GM23338 (cell line): ENCODE measurements around the gene IL1RL1. TPM values are rescaled to one million over a fixed set of nuclear protein-coding genes. Genes with fewer than 3 reads are reported as not detected.

ENCODE experiments used
- ATAC-seq: fragments of 200-7000 bp; cut with Tn5 transposase; 3 replicates; pipeline ENCODE4 v1.9.1; 2020
- DNase-seq: peaks from one replicate; pipeline ENCODE4 v3.0.0-alpha.2; 2015; ENCODE audit warnings: low spot score
- H2AFZ ChIP-seq: fragments of 200-600 bp; sonication (generic); 2 replicates; pipeline ENCODE4 v1.8.0; 2016; ENCODE audit warnings: antibody characterized with exemption, mild to moderate bottlenecking, moderate library complexity
- H3F3A ChIP-seq: fragments of 200-600 bp; sonication (generic); replicated peaks from 2 replicates; pipeline ENCODE4 v1.8.0; 2017; ENCODE audit warnings: antibody characterized with exemption, mixed run types, low read depth
- H3K27ac ChIP-seq: fragments of 200-600 bp; sonication (generic); 2 replicates; pipeline ENCODE4 v1.6.1; 2016; ENCODE audit warnings: low read depth
- H3K27me3 ChIP-seq: fragments of 200-600 bp; sonication (generic); 2 replicates; pipeline ENCODE4 v1.8.0; 2016; ENCODE audit warnings: mild to moderate bottlenecking, mixed run types, moderate library complexity; ENCODE audit not compliant: insufficient read depth
- H3K36me3 ChIP-seq: fragments of 200-600 bp; sonication (generic); 2 replicates; pipeline ENCODE4 v1.8.0; 2016; ENCODE audit warnings: mild to moderate bottlenecking; ENCODE audit not compliant: insufficient read depth
- H3K4me1 ChIP-seq: fragments of 200-600 bp; sonication (generic); 2 replicates; pipeline ENCODE4 v1.8.0; 2016; ENCODE audit warnings: mild to moderate bottlenecking, moderate library complexity; ENCODE audit not compliant: insufficient read depth
- H3K4me2 ChIP-seq: fragments of 200-600 bp; sonication (generic); 2 replicates; pipeline ENCODE4 v1.7.1; 2017; ENCODE audit warnings: mixed run types
- H3K4me3 ChIP-seq: fragments of 200-600 bp; sonication (generic); 2 replicates; pipeline ENCODE4 v1.6.1; 2016; ENCODE audit warnings: mixed run types
- H3K79me2 ChIP-seq: fragments of 200-600 bp; sonication (generic); replicated peaks from 2 replicates; pipeline ENCODE4 v1.8.0; 2017; ENCODE audit warnings: mild to moderate bottlenecking; ENCODE audit not compliant: insufficient read depth
- H3K9me2 ChIP-seq: fragments of 200-600 bp; sonication (generic); 2 replicates; pipeline ENCODE4 v1.8.0; 2017; ENCODE audit not compliant: insufficient read depth
- H4K20me1 ChIP-seq: fragments of 200-600 bp; sonication (generic); replicated peaks from 2 replicates; pipeline ENCODE4 v1.8.0; 2017; ENCODE audit warnings: mild to moderate bottlenecking; ENCODE audit not compliant: insufficient read depth
- H3K27ac Mint-ChIP-seq: 2 replicates; pipeline ENCODE4 v1.8.0; 2020; ENCODE audit warnings: inconsistent platforms, mild to moderate bottlenecking, moderate library complexity, mixed read lengths
- H3K27me3 Mint-ChIP-seq: 3 replicates; pipeline ENCODE4 v1.8.0; 2022; ENCODE audit warnings: low read depth, mild to moderate bottlenecking, moderate library complexity, mixed read lengths, inconsistent platforms; ENCODE audit not compliant: insufficient read depth, poor library complexity
- H3K36me3 Mint-ChIP-seq: 3 replicates; pipeline ENCODE4 v1.8.0; 2021; ENCODE audit warnings: low read depth, mild to moderate bottlenecking, inconsistent platforms, moderate library complexity, mixed read lengths
- H3K4me1 Mint-ChIP-seq: 3 replicates; pipeline ENCODE4 v1.8.0; 2020; ENCODE audit warnings: mild to moderate bottlenecking, inconsistent platforms, mixed read lengths
- H3K4me3 Mint-ChIP-seq: 3 replicates; pipeline ENCODE4 v1.8.0; 2021; ENCODE audit warnings: moderate library complexity, mild to moderate bottlenecking, inconsistent platforms, mixed read lengths
- H3K9me3 Mint-ChIP-seq: 3 replicates; pipeline ENCODE4 v1.8.0; 2020; ENCODE audit warnings: moderate library complexity, mild to moderate bottlenecking, inconsistent platforms, mixed read lengths
- EZH2 ChIP-seq: fragments of 200-600 bp; sonication (generic); IDR thresholded peaks from one replicate; pipeline ENCODE4 v1.8.0; 2017; ENCODE audit warnings: antibody characterized with exemption, mild to moderate bottlenecking, low read depth; ENCODE audit not compliant: unreplicated experiment
- EZH2phosphoT487 ChIP-seq: fragments of 200-600 bp; sonication (generic); IDR thresholded peaks from one replicate; pipeline ENCODE4 v1.8.1; 2018; ENCODE audit warnings: antibody characterized with exemption; ENCODE audit not compliant: unreplicated experiment
- JUNB ChIP-seq: IDR thresholded peaks from one replicate; pipeline ENCODE4 v1.6.1; 2016; ENCODE audit warnings: antibody characterized with exemption; ENCODE audit not compliant: unreplicated experiment
- NANOG ChIP-seq: IDR thresholded peaks from 2 replicates; pipeline ENCODE4 v1.6.1; 2016; ENCODE audit warnings: antibody characterized with exemption, borderline replicate concordance
- POLR2AphosphoS5 ChIP-seq: IDR thresholded peaks from 2 replicates; pipeline ENCODE4 v1.6.1; 2016; ENCODE audit warnings: antibody characterized with exemption, low read depth
- ZNF114 ChIP-seq: fragments of 250-450 bp; sonication (Bioruptor Pico); IDR thresholded peaks from 2 replicates; pipeline ENCODE4 v1.5.0; 2020; ENCODE audit warnings: mild to moderate bottlenecking, moderate library complexity
- ZNF331 ChIP-seq: fragments of 250-450 bp; sonication (Bioruptor Pico); IDR thresholded peaks from 2 replicates; pipeline ENCODE4 v1.5.0; 2020; ENCODE audit warnings: low read depth, mild to moderate bottlenecking, moderate library complexity
- polyA plus RNA-seq: library from polyadenylated mRNA; unstranded; fragments of >200 nt; fragmentation: Nextera tagmentation; extraction: Ambion mirVana; gene quantifications from 2 replicates; pipeline ENCODE4 v1.2.1, GENCODE V29; 2016
- total RNA-seq: library from RNA; depleted of rRNA; stranded (reverse); fragments of >200 nt; shearing (Covaris generic); gene quantifications from 2 replicates; pipeline ENCODE4 v1.2.3, GENCODE V29; 2014
- TF ChIP-seq, protein P1 (sequence below), 2 experiments: fragments of 200-600 bp in 1 of 2; sonication (generic) in 1 of 2; conservative IDR thresholded peaks; 2 replicates each; pipeline versions ENCODE4 v1.5.1 to v1.6.1; 2016 to 2017; ENCODE audit warnings: antibody characterized with exemption in 2 of 2, low read depth in 2 of 2, mild to moderate bottlenecking in 2 of 2, moderate library complexity in 1 of 2
- TF ChIP-seq, protein P2 (sequence below): fragments of 250-450 bp; sonication (Bioruptor Pico); IDR thresholded peaks from 2 replicates; pipeline ENCODE4 v1.5.0; 2020; ENCODE audit warnings: mild to moderate bottlenecking, moderate library complexity
- TF ChIP-seq, protein P3 (sequence below): IDR thresholded peaks from 2 replicates; pipeline ENCODE4 v1.6.1; 2016; ENCODE audit warnings: antibody characterized with exemption
- TF ChIP-seq, protein P4 (sequence below): IDR thresholded peaks from one replicate; pipeline ENCODE4 v1.6.1; 2018; ENCODE audit warnings: antibody characterized with exemption; ENCODE audit not compliant: unreplicated experiment

IL1RL1 gene
- total and polyA plus RNA-seq, 2 experiments from 2014 or later, result not detected

DNA sequence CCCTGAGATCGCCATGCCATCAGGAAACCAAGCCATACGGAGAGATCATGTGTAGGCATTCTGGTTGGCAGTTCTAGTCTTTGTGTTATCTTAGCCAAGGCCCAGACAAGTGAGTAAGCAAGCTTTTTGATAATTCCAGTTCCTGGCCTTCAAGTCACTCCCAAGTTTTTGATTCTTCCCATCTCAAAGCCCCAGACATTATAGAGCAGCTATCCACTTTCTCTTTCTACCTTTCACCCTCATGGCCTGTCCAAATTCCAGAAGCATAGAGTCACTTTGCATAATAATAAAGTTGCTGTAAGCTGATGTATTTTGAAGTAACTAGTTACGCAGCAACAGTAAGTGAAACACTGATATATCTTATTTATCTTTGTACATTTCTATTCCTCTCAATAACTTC, 26.8 kb upstream of the IL1RL1 start (continued):
- TF ChIP-seq, protein P1, sequence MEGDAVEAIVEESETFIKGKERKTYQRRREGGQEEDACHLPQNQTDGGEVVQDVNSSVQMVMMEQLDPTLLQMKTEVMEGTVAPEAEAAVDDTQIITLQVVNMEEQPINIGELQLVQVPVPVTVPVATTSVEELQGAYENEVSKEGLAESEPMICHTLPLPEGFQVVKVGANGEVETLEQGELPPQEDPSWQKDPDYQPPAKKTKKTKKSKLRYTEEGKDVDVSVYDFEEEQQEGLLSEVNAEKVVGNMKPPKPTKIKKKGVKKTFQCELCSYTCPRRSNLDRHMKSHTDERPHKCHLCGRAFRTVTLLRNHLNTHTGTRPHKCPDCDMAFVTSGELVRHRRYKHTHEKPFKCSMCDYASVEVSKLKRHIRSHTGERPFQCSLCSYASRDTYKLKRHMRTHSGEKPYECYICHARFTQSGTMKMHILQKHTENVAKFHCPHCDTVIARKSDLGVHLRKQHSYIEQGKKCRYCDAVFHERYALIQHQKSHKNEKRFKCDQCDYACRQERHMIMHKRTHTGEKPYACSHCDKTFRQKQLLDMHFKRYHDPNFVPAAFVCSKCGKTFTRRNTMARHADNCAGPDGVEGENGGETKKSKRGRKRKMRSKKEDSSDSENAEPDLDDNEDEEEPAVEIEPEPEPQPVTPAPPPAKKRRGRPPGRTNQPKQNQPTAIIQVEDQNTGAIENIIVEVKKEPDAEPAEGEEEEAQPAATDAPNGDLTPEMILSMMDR (conservative IDR thresholded peaks at IDR 0.05; ENCODE audit: low read depth in 2 of 2), result no peak

DNA sequence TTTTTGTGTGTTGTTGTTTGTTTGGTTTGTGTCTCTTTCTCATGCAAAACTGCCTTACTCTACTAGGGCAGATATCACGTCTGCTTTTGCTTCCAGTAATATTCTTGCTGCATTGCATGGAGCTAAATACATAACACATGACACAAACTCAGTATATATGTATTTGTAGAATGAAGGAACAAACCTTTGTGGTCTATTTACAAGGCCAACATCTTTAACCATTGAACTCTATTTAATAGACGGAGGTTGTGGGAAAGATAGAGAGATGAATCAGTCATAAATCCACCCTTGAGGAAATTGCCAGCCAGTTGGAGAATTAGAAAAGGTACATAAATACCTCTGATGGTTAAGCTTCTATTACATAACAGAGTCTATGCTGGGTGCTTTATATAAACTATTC, 26.0 kb upstream of the IL1RL1 start:
- Histone ChIP-seq H4K20me1 (no peaks in the 10 kb centered on the region), H3K36me3 (no peaks in the 10 kb centered on the region), H3K27me3 (no peaks in the 10 kb centered on the region), H3K4me3 (no peak overlapping the region), H2AFZ (no peak overlapping the region), H3K4me1 (no peaks in the 10 kb centered on the region), H3K27ac (no peak overlapping the region), H3K79me2 (no peaks in the 10 kb centered on the region), H3F3A (no peaks in the 10 kb centered on the region), H3K9me2 (peaks cover 6% of the 10 kb centered on the region), H3K4me2 (no peak overlapping the region)
- H3K9me3 Mint-ChIP-seq, result no peaks in the 10 kb centered on the region
- no peak overlapping the region for H3K4me3 Mint-ChIP-seq
- no peaks in the 10 kb centered on the region for H3K4me1 Mint-ChIP-seq
- no peaks in the 10 kb centered on the region for H3K27me3 Mint-ChIP-seq
- H3K36me3 Mint-ChIP-seq, result no peaks in the 10 kb centered on the region
- H3K27ac Mint-ChIP-seq, result no peak overlapping the region
- ATAC-seq, result no peak
- no peak for DNase-seq
- TF ChIP-seq ZNF331 (CRISPR knock-in tag), result no peak
- TF ChIP-seq, protein P2, sequence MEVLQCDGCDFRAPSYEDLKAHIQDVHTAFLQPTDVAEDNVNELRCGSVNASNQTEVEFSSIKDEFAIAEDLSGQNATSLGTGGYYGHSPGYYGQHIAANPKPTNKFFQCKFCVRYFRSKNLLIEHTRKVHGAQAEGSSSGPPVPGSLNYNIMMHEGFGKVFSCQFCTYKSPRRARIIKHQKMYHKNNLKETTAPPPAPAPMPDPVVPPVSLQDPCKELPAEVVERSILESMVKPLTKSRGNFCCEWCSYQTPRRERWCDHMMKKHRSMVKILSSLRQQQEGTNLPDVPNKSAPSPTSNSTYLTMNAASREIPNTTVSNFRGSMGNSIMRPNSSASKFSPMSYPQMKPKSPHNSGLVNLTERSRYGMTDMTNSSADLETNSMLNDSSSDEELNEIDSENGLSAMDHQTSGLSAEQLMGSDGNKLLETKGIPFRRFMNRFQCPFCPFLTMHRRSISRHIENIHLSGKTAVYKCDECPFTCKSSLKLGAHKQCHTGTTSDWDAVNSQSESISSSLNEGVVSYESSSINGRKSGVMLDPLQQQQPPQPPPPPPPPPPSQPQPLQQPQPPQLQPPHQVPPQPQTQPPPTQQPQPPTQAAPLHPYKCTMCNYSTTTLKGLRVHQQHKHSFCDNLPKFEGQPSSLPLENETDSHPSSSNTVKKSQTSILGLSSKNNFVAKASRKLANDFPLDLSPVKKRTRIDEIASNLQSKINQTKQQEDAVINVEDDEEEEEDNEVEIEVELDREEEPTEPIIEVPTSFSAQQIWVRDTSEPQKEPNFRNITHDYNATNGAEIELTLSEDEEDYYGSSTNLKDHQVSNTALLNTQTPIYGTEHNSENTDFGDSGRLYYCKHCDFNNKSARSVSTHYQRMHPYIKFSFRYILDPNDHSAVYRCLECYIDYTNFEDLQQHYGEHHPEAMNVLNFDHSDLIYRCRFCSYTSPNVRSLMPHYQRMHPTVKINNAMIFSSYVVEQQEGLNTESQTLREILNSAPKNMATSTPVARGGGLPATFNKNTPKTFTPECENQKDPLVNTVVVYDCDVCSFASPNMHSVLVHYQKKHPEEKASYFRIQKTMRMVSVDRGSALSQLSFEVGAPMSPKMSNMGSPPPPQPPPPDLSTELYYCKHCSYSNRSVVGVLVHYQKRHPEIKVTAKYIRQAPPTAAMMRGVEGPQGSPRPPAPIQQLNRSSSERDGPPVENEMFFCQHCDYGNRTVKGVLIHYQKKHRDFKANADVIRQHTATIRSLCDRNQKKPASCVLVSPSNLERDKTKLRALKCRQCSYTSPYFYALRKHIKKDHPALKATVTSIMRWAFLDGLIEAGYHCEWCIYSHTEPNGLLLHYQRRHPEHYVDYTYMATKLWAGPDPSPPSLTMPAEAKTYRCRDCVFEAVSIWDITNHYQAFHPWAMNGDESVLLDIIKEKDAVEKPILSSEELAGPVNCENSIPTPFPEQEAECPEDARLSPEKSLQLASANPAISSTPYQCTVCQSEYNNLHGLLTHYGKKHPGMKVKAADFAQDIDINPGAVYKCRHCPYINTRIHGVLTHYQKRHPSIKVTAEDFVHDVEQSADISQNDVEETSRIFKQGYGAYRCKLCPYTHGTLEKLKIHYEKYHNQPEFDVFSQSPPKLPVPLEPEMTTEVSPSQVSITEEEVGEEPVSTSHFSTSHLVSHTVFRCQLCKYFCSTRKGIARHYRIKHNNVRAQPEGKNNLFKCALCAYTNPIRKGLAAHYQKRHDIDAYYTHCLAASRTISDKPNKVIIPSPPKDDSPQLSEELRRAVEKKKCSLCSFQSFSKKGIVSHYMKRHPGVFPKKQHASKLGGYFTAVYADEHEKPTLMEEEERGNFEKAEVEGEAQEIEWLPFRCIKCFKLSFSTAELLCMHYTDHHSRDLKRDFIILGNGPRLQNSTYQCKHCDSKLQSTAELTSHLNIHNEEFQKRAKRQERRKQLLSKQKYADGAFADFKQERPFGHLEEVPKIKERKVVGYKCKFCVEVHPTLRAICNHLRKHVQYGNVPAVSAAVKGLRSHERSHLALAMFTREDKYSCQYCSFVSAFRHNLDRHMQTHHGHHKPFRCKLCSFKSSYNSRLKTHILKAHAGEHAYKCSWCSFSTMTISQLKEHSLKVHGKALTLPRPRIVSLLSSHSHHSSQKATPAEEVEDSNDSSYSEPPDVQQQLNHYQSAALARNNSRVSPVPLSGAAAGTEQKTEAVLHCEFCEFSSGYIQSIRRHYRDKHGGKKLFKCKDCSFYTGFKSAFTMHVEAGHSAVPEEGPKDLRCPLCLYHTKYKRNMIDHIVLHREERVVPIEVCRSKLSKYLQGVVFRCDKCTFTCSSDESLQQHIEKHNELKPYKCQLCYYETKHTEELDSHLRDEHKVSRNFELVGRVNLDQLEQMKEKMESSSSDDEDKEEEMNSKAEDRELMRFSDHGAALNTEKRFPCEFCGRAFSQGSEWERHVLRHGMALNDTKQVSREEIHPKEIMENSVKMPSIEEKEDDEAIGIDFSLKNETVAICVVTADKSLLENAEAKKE (CRISPR knock-in tag), result no peak
- TF ChIP-seq, protein P1 (conservative IDR thresholded peaks at IDR 0.05; ENCODE audit: low read depth in 2 of 2), result no peak
- no peak for TF ChIP-seq EZH2phosphoT487
- no peak for TF ChIP-seq EZH2
- no peak for TF ChIP-seq JUNB
- TF ChIP-seq, protein P3, sequence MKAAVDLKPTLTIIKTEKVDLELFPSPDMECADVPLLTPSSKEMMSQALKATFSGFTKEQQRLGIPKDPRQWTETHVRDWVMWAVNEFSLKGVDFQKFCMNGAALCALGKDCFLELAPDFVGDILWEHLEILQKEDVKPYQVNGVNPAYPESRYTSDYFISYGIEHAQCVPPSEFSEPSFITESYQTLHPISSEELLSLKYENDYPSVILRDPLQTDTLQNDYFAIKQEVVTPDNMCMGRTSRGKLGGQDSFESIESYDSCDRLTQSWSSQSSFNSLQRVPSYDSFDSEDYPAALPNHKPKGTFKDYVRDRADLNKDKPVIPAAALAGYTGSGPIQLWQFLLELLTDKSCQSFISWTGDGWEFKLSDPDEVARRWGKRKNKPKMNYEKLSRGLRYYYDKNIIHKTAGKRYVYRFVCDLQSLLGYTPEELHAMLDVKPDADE, result no peak
- no peak for TF ChIP-seq ZNF114 (CRISPR knock-in tag)
- no peak for TF ChIP-seq NANOG
- TF ChIP-seq POLR2AphosphoS5, result no peak
- TF ChIP-seq, protein P4, sequence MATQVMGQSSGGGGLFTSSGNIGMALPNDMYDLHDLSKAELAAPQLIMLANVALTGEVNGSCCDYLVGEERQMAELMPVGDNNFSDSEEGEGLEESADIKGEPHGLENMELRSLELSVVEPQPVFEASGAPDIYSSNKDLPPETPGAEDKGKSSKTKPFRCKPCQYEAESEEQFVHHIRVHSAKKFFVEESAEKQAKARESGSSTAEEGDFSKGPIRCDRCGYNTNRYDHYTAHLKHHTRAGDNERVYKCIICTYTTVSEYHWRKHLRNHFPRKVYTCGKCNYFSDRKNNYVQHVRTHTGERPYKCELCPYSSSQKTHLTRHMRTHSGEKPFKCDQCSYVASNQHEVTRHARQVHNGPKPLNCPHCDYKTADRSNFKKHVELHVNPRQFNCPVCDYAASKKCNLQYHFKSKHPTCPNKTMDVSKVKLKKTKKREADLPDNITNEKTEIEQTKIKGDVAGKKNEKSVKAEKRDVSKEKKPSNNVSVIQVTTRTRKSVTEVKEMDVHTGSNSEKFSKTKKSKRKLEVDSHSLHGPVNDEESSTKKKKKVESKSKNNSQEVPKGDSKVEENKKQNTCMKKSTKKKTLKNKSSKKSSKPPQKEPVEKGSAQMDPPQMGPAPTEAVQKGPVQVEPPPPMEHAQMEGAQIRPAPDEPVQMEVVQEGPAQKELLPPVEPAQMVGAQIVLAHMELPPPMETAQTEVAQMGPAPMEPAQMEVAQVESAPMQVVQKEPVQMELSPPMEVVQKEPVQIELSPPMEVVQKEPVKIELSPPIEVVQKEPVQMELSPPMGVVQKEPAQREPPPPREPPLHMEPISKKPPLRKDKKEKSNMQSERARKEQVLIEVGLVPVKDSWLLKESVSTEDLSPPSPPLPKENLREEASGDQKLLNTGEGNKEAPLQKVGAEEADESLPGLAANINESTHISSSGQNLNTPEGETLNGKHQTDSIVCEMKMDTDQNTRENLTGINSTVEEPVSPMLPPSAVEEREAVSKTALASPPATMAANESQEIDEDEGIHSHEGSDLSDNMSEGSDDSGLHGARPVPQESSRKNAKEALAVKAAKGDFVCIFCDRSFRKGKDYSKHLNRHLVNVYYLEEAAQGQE, result no peak
